ENCODE results near the gene RTN4R. TPM values are rescaled to one million over a fixed set of nuclear protein-coding genes. Genes with fewer than 3 reads are reported as not detected.

The RTN4R gene
- total RNA-seq, 1 experiment from 2014 or later, result 19.0 TPM

GRCh38 chr22:20242393-20243175 lies 25.5 kb downstream of the RTN4R start:
- Histone ChIP-seq H3K4me2 (ENCODE audit: low read length) (no peak overlapping the region), H3K4me3 (replicated peaks in 1 of 2; ENCODE audit: low read depth in 1 of 2, low read length in 2 of 2) (no peak overlapping the region), H3K9ac (ENCODE audit: low read length) (no peak overlapping the region), H3K9me2 (ENCODE audit: insufficient read depth) (no peaks in the 10 kb centered on the region), H2AFZ (ENCODE audit: low read depth, low read length, poor library complexity, severe bottlenecking) (no peak overlapping the region), H4K20me1 (ENCODE audit: insufficient read depth) (no peaks in the 10 kb centered on the region), H3K36me3 (ENCODE audit: control insufficient read depth in 1 of 2, insufficient read depth in 2 of 2, low read length in 2 of 2) (no peaks in the 10 kb centered on the region), H3K27me3 (ENCODE audit: insufficient read depth, low read length) (no peaks in the 10 kb centered on the region), H3K4me1 (ENCODE audit: control insufficient read depth in 1 of 2, insufficient read depth in 2 of 2, low read length in 2 of 2) (peaks cover 7 to 18% of the 10 kb centered on the region in 2 experiments; a peak in 3 of 4 replicates), H3K9me3 (ENCODE audit: control insufficient read depth in 1 of 2, insufficient read depth in 1 of 2, low read depth in 1 of 2, low read length in 2 of 2) (no peaks in the 10 kb centered on the region), H3K27ac (ENCODE audit: low read depth, low read length) (no peak overlapping the region; the same call in 1 of the 2 replicates), H3K79me2 (ENCODE audit: insufficient read depth, low read length) (no peaks in the 10 kb centered on the region)
- POLR2A ChIA-PET, result no interaction called here
- TF ChIP-seq RAD21 (IDR thresholded peaks at IDR 0.05; ENCODE audit: low read depth) (no peak), FOSL1 (IDR thresholded peaks at IDR 0.05; ENCODE audit: low read depth) (no peak)
- DNase-seq (ENCODE audit: low read depth, low spot score) (no peak), ATAC-seq (no peak)
- CTCF ChIA-PET, result interaction anchor here (2.4 kb wide), 1 partner anchor 86 kb away, joined by 6 read pairs; no protein-coding TSS in a partner anchor
- intact Hi-C loops (cut with micrococcal nuclease), result no loop called here
- RAD21 ChIA-PET (ENCODE audit: low non-redundant PET in 1 of 2, low total read pairs in 2 of 2, uncharacterized antibody in 2 of 2, unreplicated experiment in 2 of 2), result no interaction called here
- no TSS peak for BruUV-seq (replicated peaks)

GRCh38 chr22:20241579-20242392 lies 26.3 kb downstream of the RTN4R start:
- no peaks in the 10 kb centered on the region for H3K79me2 ChIP-seq (ENCODE audit: insufficient read depth, low read length)
- no peaks in the 10 kb centered on the region for H3K9me2 ChIP-seq (ENCODE audit: insufficient read depth)
- H3K4me2 ChIP-seq (ENCODE audit: low read length), result no peak overlapping the region
- H3K9ac ChIP-seq (ENCODE audit: low read length), result no peak overlapping the region
- DNase-seq (ENCODE audit: low read depth, low spot score) (no peak), ATAC-seq (no peak)
- no peaks in the 10 kb centered on the region for H3K27me3 ChIP-seq (ENCODE audit: insufficient read depth, low read length)
- ChIA-PET CTCF (no interaction called here), POLR2A (no interaction called here), RAD21 (ENCODE audit: low non-redundant PET in 1 of 2, low total read pairs in 2 of 2, uncharacterized antibody in 2 of 2, unreplicated experiment in 2 of 2) (interaction anchor here in 1 of 2 experiments (0.7 kb wide), 1 partner anchor 56 kb away, joined by 5 read pairs; no protein-coding TSS in a partner anchor)
- H3K9me3 ChIP-seq (ENCODE audit: control insufficient read depth in 1 of 2, insufficient read depth in 1 of 2, low read depth in 1 of 2, low read length in 2 of 2), result no peaks in the 10 kb centered on the region
- H3K4me3 ChIP-seq (replicated peaks in 1 of 2; ENCODE audit: low read depth in 1 of 2, low read length in 2 of 2), result no peak overlapping the region
- intact Hi-C loops (cut with micrococcal nuclease), result no loop called here
- H2AFZ ChIP-seq (ENCODE audit: low read depth, low read length, poor library complexity, severe bottlenecking), result no peak overlapping the region
- peaks cover 7 to 18% of the 10 kb centered on the region in 2 experiments; a peak in 3 of 4 replicates for H3K4me1 ChIP-seq (ENCODE audit: control insufficient read depth in 1 of 2, insufficient read depth in 2 of 2, low read length in 2 of 2)
- no TSS peak for BruUV-seq (replicated peaks)
- H4K20me1 ChIP-seq (ENCODE audit: insufficient read depth), result no peaks in the 10 kb centered on the region
- no peaks in the 10 kb centered on the region for H3K36me3 ChIP-seq (ENCODE audit: control insufficient read depth in 1 of 2, insufficient read depth in 2 of 2, low read length in 2 of 2)
- H3K27ac ChIP-seq (ENCODE audit: low read depth, low read length), result no peak overlapping the region
- TF ChIP-seq POLR2AphosphoS5 (IDR thresholded peaks at IDR 0.05; ENCODE audit: low read depth, low read length) (no peak), JUND (IDR thresholded peaks at IDR 0.05) (no peak), CBX3 (IDR thresholded peaks at IDR 0.05; ENCODE audit: low read depth) (no peak), SRF (IDR thresholded peaks at IDR 0.05; ENCODE audit: low read depth) (no peak), CTCF (IDR thresholded peaks at IDR 0.05 in 2 of 3, conservative IDR thresholded peaks at IDR 0.05 in 1 of 3; ENCODE audit: borderline replicate concordance in 1 of 3, insufficient read depth in 1 of 3, low read depth in 2 of 3, low read length in 2 of 3) (no peak), RAD21 (IDR thresholded peaks at IDR 0.05; ENCODE audit: low read depth) (no peak), FOSL1 (IDR thresholded peaks at IDR 0.05; ENCODE audit: low read depth) (no peak), EGR1 (IDR thresholded peaks at IDR 0.05; ENCODE audit: low read depth) (no peak), ELF1 (IDR thresholded peaks at IDR 0.05; ENCODE audit: borderline replicate concordance, low read depth) (no peak), ZFX (IDR thresholded peaks at IDR 0.05) (no peak), REST (IDR thresholded peaks at IDR 0.05; ENCODE audit: low read depth) (no peak), EZH2 (IDR thresholded peaks at IDR 0.05) (no peak)

Measured in HCT116 (cell line).